Trophoblast cell (in vitro differentiated cells and primary cell): Measurements from ENCODE around the gene C3orf70.
A peak's percentile ranks its signal among the peaks of the same experiment; 100 is the strongest.

Source experiments
- DNase-seq, 2 donors: peaks; one replicate each; pipeline ENCODE4 v3.0.0-alpha.2; 2016
- H2AFZ ChIP-seq: 2 replicates; pipeline ENCODE4 v1.6.1; 2013; ENCODE audit warnings: low read length, moderate library complexity, mild to moderate bottlenecking; ENCODE audit not compliant: insufficient read depth, poor library complexity
- H2AK5ac ChIP-seq: 2 replicates; pipeline ENCODE4 v1.6.1; 2013; ENCODE audit warnings: mild to moderate bottlenecking, low read length
- H2BK120ac ChIP-seq: 2 replicates; pipeline ENCODE4 v1.6.1; 2013; ENCODE audit warnings: low read length, mild to moderate bottlenecking, moderate library complexity; ENCODE audit not compliant: insufficient read depth, poor library complexity
- H2BK12ac ChIP-seq: 2 replicates; pipeline ENCODE4 v1.6.1; 2013; ENCODE audit warnings: mild to moderate bottlenecking, low read length, moderate library complexity
- H2BK5ac ChIP-seq: 2 replicates; pipeline ENCODE4 v1.6.1; 2013; ENCODE audit warnings: low read length, low read depth, moderate library complexity, mild to moderate bottlenecking; ENCODE audit not compliant: poor library complexity
- H3K14ac ChIP-seq: 2 replicates; pipeline ENCODE4 v1.6.1; 2013; ENCODE audit warnings: mild to moderate bottlenecking, low read length
- H3K18ac ChIP-seq: 2 replicates; pipeline ENCODE4 v1.6.1; 2013; ENCODE audit warnings: mild to moderate bottlenecking, low read length
- H3K23ac ChIP-seq: 2 replicates; pipeline ENCODE4 v1.6.1; 2013; ENCODE audit warnings: low read length
- H3K27ac ChIP-seq: 2 replicates; pipeline ENCODE4 v1.5.1; 2013; ENCODE audit warnings: low read depth, mild to moderate bottlenecking, inconsistent platforms, low read length, moderate library complexity
- H3K27me3 ChIP-seq: 2 replicates; pipeline ENCODE4 v1.6.1; 2013; ENCODE audit warnings: inconsistent platforms, mild to moderate bottlenecking, low read length, moderate library complexity; ENCODE audit not compliant: insufficient read depth
- H3K36me3 ChIP-seq, 2 experiments: 1 replicate in 1 of 2; 2 replicates in 1 of 2; pipeline ENCODE4 v1.6.1; 2013; ENCODE audit warnings: low read length in 2 of 2, mild to moderate bottlenecking in 2 of 2, moderate library complexity in 1 of 2; ENCODE audit not compliant: insufficient read depth in 2 of 2, control insufficient read depth in 1 of 2
- H3K4ac ChIP-seq: 2 replicates; pipeline ENCODE4 v1.6.1; 2013; ENCODE audit warnings: low read depth, mild to moderate bottlenecking, low read length, moderate library complexity
- H3K4me1 ChIP-seq, 2 experiments: 1 replicate in 1 of 2; 2 replicates in 1 of 2; pipeline ENCODE4 v1.6.1; 2013; ENCODE audit warnings: low read length in 2 of 2, mild to moderate bottlenecking in 2 of 2, moderate library complexity in 1 of 2; ENCODE audit not compliant: insufficient read depth in 2 of 2, control insufficient read depth in 1 of 2
- H3K4me2 ChIP-seq: 2 replicates; pipeline ENCODE4 v1.6.1; 2013; ENCODE audit warnings: inconsistent platforms, mild to moderate bottlenecking, low read length, moderate library complexity
- H3K4me3 ChIP-seq: 2 replicates; pipeline ENCODE4 v1.5.1; 2013; ENCODE audit warnings: mild to moderate bottlenecking, low read depth, low read length, inconsistent platforms
- H3K79me1 ChIP-seq: one replicate; pipeline ENCODE4 v1.6.1; 2013; ENCODE audit warnings: low read length
- H3K79me2 ChIP-seq: 2 replicates; pipeline ENCODE4 v1.6.1; 2013; ENCODE audit warnings: low read length, mild to moderate bottlenecking; ENCODE audit not compliant: control insufficient read depth, insufficient read depth, poor library complexity
- H3K9ac ChIP-seq: 2 replicates; pipeline ENCODE4 v1.6.1; 2013; ENCODE audit warnings: mild to moderate bottlenecking, low read length
- H3K9me3 ChIP-seq: 2 replicates; pipeline ENCODE4 v1.6.1; 2013; ENCODE audit warnings: low read depth, mild to moderate bottlenecking, control low read depth, inconsistent platforms, low read length; ENCODE audit not compliant: insufficient read depth
- H4K12ac ChIP-seq: 2 replicates; pipeline ENCODE4 v1.6.1; 2013; ENCODE audit warnings: low read depth, mild to moderate bottlenecking, low read length, moderate library complexity
- H4K8ac ChIP-seq: 2 replicates; pipeline ENCODE4 v1.6.1; 2013; ENCODE audit warnings: low read depth, mild to moderate bottlenecking, low read length, moderate library complexity
- H4K91ac ChIP-seq: one replicate; pipeline ENCODE4 v1.6.1; 2013; ENCODE audit warnings: low read depth, mild to moderate bottlenecking, low read length, moderate library complexity
- WGBS: extraction: QIAGEN DNeasy Blood & Tissue Kit; methylation state at CpG from one replicate; pipeline ENCODE4 v1.1.7; 2013; ENCODE audit warnings: missing lambda C conversion rate; ENCODE audit not compliant: insufficient read length, insufficient coverage; ENCODE audit errors: extremely low coverage; 5-methylcytosine and 5-hydroxymethylcytosine counted together

Gene C3orf70

DNA sequence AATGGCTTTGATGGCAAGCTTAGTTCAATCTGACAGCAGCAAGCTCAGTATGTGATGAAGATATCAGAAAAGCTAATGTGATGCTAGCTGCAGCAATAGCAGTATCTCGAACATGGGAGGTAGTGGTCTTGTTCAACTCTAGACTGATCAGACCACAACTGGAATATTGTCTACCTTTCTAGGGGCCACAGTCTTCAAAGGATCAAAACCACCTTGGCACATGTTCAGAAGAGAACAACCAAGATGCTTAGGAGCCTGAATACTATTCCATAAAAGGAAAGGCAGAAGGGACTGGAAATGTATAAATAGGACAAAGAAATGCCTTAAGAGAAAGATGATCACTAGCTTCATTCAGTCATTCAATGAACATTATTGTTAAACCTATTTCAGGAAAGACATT is 2.3 kb downstream of the C3orf70 start:
- H2AFZ ChIP-seq, result no peak overlapping the region
- H3K27me3 ChIP-seq, result peaks cover 20% of the 10 kb centered on the region

DNA sequence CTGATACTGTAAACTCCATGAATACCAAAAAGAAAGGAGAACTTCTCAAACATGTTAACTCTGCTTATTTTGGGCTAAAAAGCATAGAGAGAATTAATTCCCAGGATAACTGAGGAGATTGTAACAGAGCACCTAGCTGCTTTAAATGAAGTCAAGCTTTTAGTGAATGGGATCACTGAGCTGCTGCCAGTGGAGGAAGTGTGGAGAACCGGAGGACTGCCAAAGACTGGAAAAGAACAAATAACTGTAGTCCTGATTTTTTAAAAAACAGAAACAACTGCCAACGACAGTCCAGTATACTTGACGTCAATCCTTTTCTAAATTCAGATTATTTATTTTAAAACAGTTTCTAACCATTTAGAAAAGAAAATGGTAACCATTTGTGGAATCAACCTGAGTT is 3.3 kb downstream of the C3orf70 start:
- H3K18ac ChIP-seq, result no peak overlapping the region
- H3K14ac ChIP-seq, result no peak overlapping the region
- H3K9me3 ChIP-seq, result peaks cover 7% of the 10 kb centered on the region
- DNase-seq, result no peak
- H4K8ac ChIP-seq, result no peak overlapping the region
- no peak overlapping the region for H3K4me2 ChIP-seq
- H2BK12ac ChIP-seq, result no peak overlapping the region
- H2AK5ac ChIP-seq, result no peak overlapping the region
- H3K27ac ChIP-seq, result no peak overlapping the region
- no peak overlapping the region for H2BK5ac ChIP-seq
- H3K27me3 ChIP-seq, result peaks cover 20% of the 10 kb centered on the region
- WGBS, result no CpG with 5 or more reads among the region's 3 CpGs
- H3K4me3 ChIP-seq, result no peak overlapping the region
- H3K79me2 ChIP-seq, result no peaks in the 10 kb centered on the region
- H2AFZ ChIP-seq, result no peak overlapping the region
- peaks cover 8 to 9% of the 10 kb centered on the region in 2 experiments for H3K4me1 ChIP-seq
- H3K79me1 ChIP-seq, result peaks cover 3% of the 10 kb centered on the region
- no peaks in the 10 kb centered on the region for H3K36me3 ChIP-seq
- H3K9ac ChIP-seq, result no peak overlapping the region
- H4K91ac ChIP-seq, result no peak overlapping the region
- no peak overlapping the region for H3K4ac ChIP-seq
- no peak overlapping the region for H3K23ac ChIP-seq
- no peak overlapping the region for H2BK120ac ChIP-seq
- no peak overlapping the region for H4K12ac ChIP-seq

More for the DNA sequence above, 2.3 kb downstream of the C3orf70 start:
- no peaks in the 10 kb centered on the region for H3K79me2 ChIP-seq
- H2BK12ac ChIP-seq, result no peak overlapping the region
- no peak overlapping the region for H2BK5ac ChIP-seq
- no peak overlapping the region for H2BK120ac ChIP-seq
- H3K14ac ChIP-seq, result no peak overlapping the region
- no peak overlapping the region for H2AK5ac ChIP-seq
- H3K4me3 ChIP-seq, result no peak overlapping the region
- H4K91ac ChIP-seq, result no peak overlapping the region
- no peak overlapping the region for H3K27ac ChIP-seq
- peaks cover 7% of the 10 kb centered on the region for H3K9me3 ChIP-seq
- no peak overlapping the region for H3K23ac ChIP-seq
- H3K4me1 ChIP-seq, result peaks cover 8 to 9% of the 10 kb centered on the region in 2 experiments
- peaks cover 3% of the 10 kb centered on the region for H3K79me1 ChIP-seq
- H4K12ac ChIP-seq, result no peak overlapping the region
- no peak for DNase-seq
- no peaks in the 10 kb centered on the region for H3K36me3 ChIP-seq
- no peak overlapping the region for H4K8ac ChIP-seq
- H3K9ac ChIP-seq, result no peak overlapping the region
- no CpG with 5 or more reads among the region's 1 CpG for WGBS
- H3K4me2 ChIP-seq, result no peak overlapping the region
- H3K4ac ChIP-seq, result no peak overlapping the region
- H3K18ac ChIP-seq, result no peak overlapping the region

DNA sequence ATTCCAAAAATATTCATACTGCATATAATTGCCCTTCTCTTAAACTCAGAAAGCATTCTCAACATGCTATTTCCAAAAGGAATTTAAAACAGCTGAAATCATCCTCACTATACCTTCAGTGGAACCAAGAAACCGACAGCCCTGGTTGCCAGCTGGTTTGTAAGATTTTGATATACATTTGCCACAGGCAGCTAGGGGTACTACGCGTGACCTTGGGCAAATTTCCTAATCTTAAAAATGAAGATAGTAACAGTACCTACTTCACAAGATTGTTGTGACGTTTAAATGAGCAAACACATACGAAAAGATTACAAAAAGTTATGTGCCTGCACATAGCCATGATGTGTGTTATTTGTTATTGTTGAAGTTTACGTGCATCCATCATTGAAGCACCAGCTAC is 7.3 kb downstream of the C3orf70 start:
- WGBS, result no CpG with 5 or more reads among the region's 6 CpGs
- no peaks in the 10 kb centered on the region for H3K36me3 ChIP-seq
- peak; percentile 89 to 98 for DNase-seq
- no peak overlapping the region for H4K12ac ChIP-seq
- H3K4ac ChIP-seq, result no peak overlapping the region
- H3K14ac ChIP-seq, result no peak overlapping the region
- H3K4me3 ChIP-seq, result no peak overlapping the region
- H2BK5ac ChIP-seq, result no peak overlapping the region
- H2BK120ac ChIP-seq, result no peak overlapping the region
- no peaks in the 10 kb centered on the region for H3K4me1 ChIP-seq
- no peaks in the 10 kb centered on the region for H3K79me1 ChIP-seq
- no peak overlapping the region for H3K18ac ChIP-seq
- H4K8ac ChIP-seq, result no peak overlapping the region
- H2AK5ac ChIP-seq, result no peak overlapping the region
- H4K91ac ChIP-seq, result no peak overlapping the region
- no peak overlapping the region for H2BK12ac ChIP-seq
- H3K23ac ChIP-seq, result no peak overlapping the region
- H3K9ac ChIP-seq, result no peak overlapping the region
- no peak overlapping the region for H3K27ac ChIP-seq
- no peak overlapping the region for H3K4me2 ChIP-seq
- no peaks in the 10 kb centered on the region for H3K79me2 ChIP-seq
- no peaks in the 10 kb centered on the region for H3K9me3 ChIP-seq
- no peak overlapping the region for H2AFZ ChIP-seq
- peaks cover under 1% of the 10 kb centered on the region for H3K27me3 ChIP-seq

DNA sequence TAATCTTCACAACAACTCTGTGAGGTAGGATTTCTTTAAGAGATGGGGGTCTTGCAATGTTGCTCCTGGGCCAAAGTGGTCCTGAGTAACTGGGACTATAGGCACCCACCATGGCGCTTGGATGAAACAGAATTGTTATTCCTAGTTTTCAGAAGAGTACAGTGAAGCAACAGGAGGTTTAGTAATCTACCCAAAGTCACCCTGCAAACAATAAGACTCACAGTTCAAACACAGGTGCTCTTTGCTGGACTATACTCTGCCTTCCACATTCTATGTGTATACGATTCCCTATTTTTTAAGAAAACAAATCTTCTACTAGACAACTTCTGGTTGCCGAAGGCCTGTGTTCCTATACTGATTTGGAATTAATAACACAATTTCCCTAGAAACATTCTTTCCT is 8.1 kb downstream of the C3orf70 start:
- no peak overlapping the region for H3K4ac ChIP-seq
- no CpG with 5 or more reads among the region's 3 CpGs for WGBS

More for the DNA sequence above, 8.1 kb downstream of the C3orf70 start:
- Histone ChIP-seq H2AK5ac (no peak overlapping the region), H3K18ac (no peak overlapping the region), H3K79me2 (no peaks in the 10 kb centered on the region), H3K9ac (no peak overlapping the region), H4K91ac (no peak overlapping the region), H3K4me1 (no peaks in the 10 kb centered on the region), H2BK12ac (no peak overlapping the region), H3K9me3 (no peaks in the 10 kb centered on the region), H2AFZ (no peak overlapping the region), H3K4me3 (no peak overlapping the region), H3K27ac (no peak overlapping the region), H3K27me3 (no peaks in the 10 kb centered on the region), H3K23ac (no peak overlapping the region), H3K14ac (no peak overlapping the region), H4K8ac (no peak overlapping the region), H3K4me2 (no peak overlapping the region), H4K12ac (no peak overlapping the region), H2BK120ac (no peak overlapping the region), H2BK5ac (no peak overlapping the region), H3K36me3 (no peaks in the 10 kb centered on the region), H3K79me1 (no peaks in the 10 kb centered on the region)
- no peak for DNase-seq
